ENCODE data around the gene MED25. TPM values are rescaled to one million over a fixed set of nuclear protein-coding genes. Genes with fewer than 3 reads are reported as not detected.
A peak's percentile ranks its signal among the peaks of the same experiment; 100 is the strongest.

The MED25 gene
- total and polyA plus RNA-seq, 9 of the 15 experiments (the other 6 are each of a cell fraction or from before 2014, with no cell fraction given): 4.1 to 93.9 (median 19.3) TPM

GRCh38 chr19:49866933-49867782 lies 49.1 kb downstream of the MED25 start, which contains the start of gene PNKP (continued):
- TF ChIP-seq KDM1A (IDR thresholded peaks at IDR 0.05): no peak
- no peak for TF ChIP-seq ZNF592 (IDR thresholded peaks at IDR 0.05)
- TF ChIP-seq, protein P1, sequence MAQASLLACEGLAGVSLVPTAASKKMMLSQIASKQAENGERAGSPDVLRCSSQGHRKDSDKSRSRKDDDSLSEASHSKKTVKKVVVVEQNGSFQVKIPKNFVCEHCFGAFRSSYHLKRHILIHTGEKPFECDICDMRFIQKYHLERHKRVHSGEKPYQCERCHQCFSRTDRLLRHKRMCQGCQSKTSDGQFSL (CRISPR knock-in tag; IDR thresholded peaks at IDR 0.05): no peak
- TF ChIP-seq, protein P1 (tag; IDR thresholded peaks at IDR 0.05): no peak
- TF ChIP-seq ZNF184 (CRISPR knock-in tag; IDR thresholded peaks at IDR 0.05): no peak
- TF ChIP-seq POLR3G (IDR thresholded peaks at IDR 0.05; ENCODE audit: extremely low read depth, insufficient read length, insufficient replicate concordance): no peak
- peak; percentile 70 for TF ChIP-seq CXXC5 (CRISPR knock-in tag; IDR thresholded peaks at IDR 0.05)
- TF ChIP-seq, protein P2, sequence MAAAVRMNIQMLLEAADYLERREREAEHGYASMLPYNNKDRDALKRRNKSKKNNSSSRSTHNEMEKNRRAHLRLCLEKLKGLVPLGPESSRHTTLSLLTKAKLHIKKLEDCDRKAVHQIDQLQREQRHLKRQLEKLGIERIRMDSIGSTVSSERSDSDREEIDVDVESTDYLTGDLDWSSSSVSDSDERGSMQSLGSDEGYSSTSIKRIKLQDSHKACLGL (CRISPR knock-in tag; IDR thresholded peaks at IDR 0.05; ENCODE audit: borderline replicate concordance, poor library complexity, severe bottlenecking): no peak
- TF ChIP-seq ZFP30 (CRISPR knock-in tag; IDR thresholded peaks at IDR 0.05; ENCODE audit: borderline replicate concordance): no peak
- TF ChIP-seq BCL6 (CRISPR knock-in tag; IDR thresholded peaks at IDR 0.05): no peak
- TF ChIP-seq RNF2 (IDR thresholded peaks at IDR 0.05): peak; percentile 78
- TF ChIP-seq ATF3 (IDR thresholded peaks at IDR 0.05): peak; percentile 64
- peak; percentile 73; the same call in 1 of the 2 replicates for TF ChIP-seq ATF3 (CRISPR knock-in tag; conservative IDR thresholded peaks at IDR 0.05)
- TF ChIP-seq, protein P3, sequence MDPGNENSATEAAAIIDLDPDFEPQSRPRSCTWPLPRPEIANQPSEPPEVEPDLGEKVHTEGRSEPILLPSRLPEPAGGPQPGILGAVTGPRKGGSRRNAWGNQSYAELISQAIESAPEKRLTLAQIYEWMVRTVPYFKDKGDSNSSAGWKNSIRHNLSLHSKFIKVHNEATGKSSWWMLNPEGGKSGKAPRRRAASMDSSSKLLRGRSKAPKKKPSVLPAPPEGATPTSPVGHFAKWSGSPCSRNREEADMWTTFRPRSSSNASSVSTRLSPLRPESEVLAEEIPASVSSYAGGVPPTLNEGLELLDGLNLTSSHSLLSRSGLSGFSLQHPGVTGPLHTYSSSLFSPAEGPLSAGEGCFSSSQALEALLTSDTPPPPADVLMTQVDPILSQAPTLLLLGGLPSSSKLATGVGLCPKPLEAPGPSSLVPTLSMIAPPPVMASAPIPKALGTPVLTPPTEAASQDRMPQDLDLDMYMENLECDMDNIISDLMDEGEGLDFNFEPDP (CRISPR knock-in tag; IDR thresholded peaks at IDR 0.05): no peak
- no peak for TF ChIP-seq ZNF133 (CRISPR knock-in tag; IDR thresholded peaks at IDR 0.05)
- TF ChIP-seq MECOM (CRISPR knock-in tag; IDR thresholded peaks at IDR 0.05): no peak
- peak; percentile 92 for TF ChIP-seq POLR2B (IDR thresholded peaks at IDR 0.05; ENCODE audit: low read depth, partially characterized antibody)
- TF ChIP-seq BRF1 (IDR thresholded peaks at IDR 0.05; ENCODE audit: borderline replicate concordance, extremely low read depth, insufficient read length): no peak
- TF ChIP-seq, protein P4, sequence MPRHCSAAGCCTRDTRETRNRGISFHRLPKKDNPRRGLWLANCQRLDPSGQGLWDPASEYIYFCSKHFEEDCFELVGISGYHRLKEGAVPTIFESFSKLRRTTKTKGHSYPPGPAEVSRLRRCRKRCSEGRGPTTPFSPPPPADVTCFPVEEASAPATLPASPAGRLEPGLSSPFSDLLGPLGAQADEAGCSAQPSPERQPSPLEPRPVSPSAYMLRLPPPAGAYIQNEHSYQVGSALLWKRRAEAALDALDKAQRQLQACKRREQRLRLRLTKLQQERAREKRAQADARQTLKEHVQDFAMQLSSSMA (CRISPR knock-in tag; IDR thresholded peaks at IDR 0.05): no peak

Measured in K562 (cell line).